Daoy (cell line): Measurements from ENCODE around the gene TNFRSF1B. TPM values are rescaled to one million over a fixed set of nuclear protein-coding genes. Genes with fewer than 3 reads are reported as not detected.
"Not testable (repeated sequence)": the region's sequence is repeated elsewhere in the genome, so short reads cannot be mapped to it uniquely, and the experiment has no call there.

Source experiments
- DNase-seq: peaks from one replicate; pipeline ENCODE4 v3.0.0-alpha.2; 2015; ENCODE audit warnings: low read depth
- total RNA-seq: library from RNA; depleted of rRNA; stranded (reverse); fragments of >200 nt; shearing (Covaris generic); gene quantifications from 2 replicates; pipeline ENCODE4 v1.2.3, GENCODE V29; 2014

TNFRSF1B gene
- total RNA-seq, 1 experiment from 2014 or later = 3.7 TPM

- no peak for DNase-seq
These were observed 48.5 kb downstream of the TNFRSF1B start for GRCh38 chr1:12215118-12215961.

GRCh38 chr1:12219800-12220199 is 53.0 kb downstream of the TNFRSF1B start:
- no peak for DNase-seq

- no peak for DNase-seq
These were observed 54.1 kb downstream of the TNFRSF1B start for GRCh38 chr1:12220890-12221289.

- not testable (repeated sequence) for DNase-seq
These were observed 55.9 kb downstream of the TNFRSF1B start for GRCh38 chr1:12222700-12223099.

GRCh38 chr1:12224092-12224491 is 57.3 kb downstream of the TNFRSF1B start:
- DNase-seq = not testable (repeated sequence)

- no peak for DNase-seq
These were observed 62.2 kb downstream of the TNFRSF1B start for GRCh38 chr1:12228979-12229378.

- no peak for DNase-seq
These were observed 62.6 kb downstream of the TNFRSF1B start for GRCh38 chr1:12229386-12229834.

GRCh38 chr1:12229835-12230548 is 63.2 kb downstream of the TNFRSF1B start, which contains the start of gene VPS13D:
Gene VPS13D (plus strand): TSS chr1:12230030. CDS start chr1:12234267, 4,237 bp downstream.
- peak; percentile 91 for DNase-seq

GRCh38 chr1:12230549-12231275 is 63.9 kb downstream of the TNFRSF1B start:
- DNase-seq = no peak

GRCh38 chr1:12231276-12231595 is 64.4 kb downstream of the TNFRSF1B start:
- no peak for DNase-seq

GRCh38 chr1:12232221-12232620 is 65.4 kb downstream of the TNFRSF1B start:
- peak; percentile 31 for DNase-seq

- no peak for DNase-seq
These were observed 77.3 kb downstream of the TNFRSF1B start for GRCh38 chr1:12244078-12244477.

GRCh38 chr1:12244585-12244984 is 77.8 kb downstream of the TNFRSF1B start:
- DNase-seq = no peak

- DNase-seq = no peak
These were observed 78.3 kb downstream of the TNFRSF1B start for GRCh38 chr1:12245116-12245515.

GRCh38 chr1:12245733-12246132 is 78.9 kb downstream of the TNFRSF1B start:
- DNase-seq = no peak

- DNase-seq = no peak
These were observed 79.8 kb downstream of the TNFRSF1B start for GRCh38 chr1:12246584-12246983.

- no peak for DNase-seq
These were observed 82.4 kb downstream of the TNFRSF1B start for GRCh38 chr1:12249181-12249580.

- no peak for DNase-seq
These were observed 83.0 kb downstream of the TNFRSF1B start for GRCh38 chr1:12249748-12250147.

GRCh38 chr1:12251442-12251841 is 84.7 kb downstream of the TNFRSF1B start:
- DNase-seq = no peak

- no peak for DNase-seq
These were observed 89.1 kb downstream of the TNFRSF1B start for GRCh38 chr1:12255913-12256312.

- no peak for DNase-seq
These were observed 91.5 kb downstream of the TNFRSF1B start for GRCh38 chr1:12258272-12258671.
